DND-41 (cell line): ENCODE results near the gene BCL11B.
A peak's percentile ranks its signal among the peaks of the same experiment; 100 is the strongest.

Source experiments
- ATAC-seq: fragments of 200-7000 bp; cut with Tn5 transposase; 3 replicates; pipeline ENCODE4 v1.9.1; 2021; ENCODE audit warnings: low read depth; ENCODE audit not compliant: insufficient read depth
- DNase-seq: peaks from one replicate; pipeline ENCODE4 v3.0.0-alpha.2; 2020
- H2AFZ ChIP-seq: 2 replicates; pipeline ENCODE4 v1.6.0; 2012; ENCODE audit warnings: low read depth, low read length
- H3K27ac ChIP-seq: 2 replicates; pipeline ENCODE4 v1.5.1; 2012; ENCODE audit warnings: low read length, inconsistent platforms
- H3K27me3 ChIP-seq: fragments of 200-600 bp; sonication (generic); 2 replicates; pipeline ENCODE4 v1.6.0; 2012; ENCODE audit warnings: low read length, mild to moderate bottlenecking, inconsistent platforms; ENCODE audit not compliant: insufficient read depth, poor library complexity
- H3K36me3 ChIP-seq: 2 replicates; pipeline ENCODE4 v1.5.1; 2012; ENCODE audit warnings: low read length, inconsistent platforms; ENCODE audit not compliant: insufficient read depth
- H3K4me1 ChIP-seq: 2 replicates; pipeline ENCODE4 v1.5.1; 2012; ENCODE audit warnings: mild to moderate bottlenecking, low read length; ENCODE audit not compliant: insufficient read depth
- H3K4me2 ChIP-seq: 2 replicates; pipeline ENCODE4 v1.6.0; 2012; ENCODE audit warnings: mild to moderate bottlenecking, moderate library complexity, low read length, inconsistent platforms; ENCODE audit not compliant: insufficient read depth
- H3K4me3 ChIP-seq, 2 experiments: fragments of 200-600 bp in 1 of 2; shearing (Covaris generic) in 1 of 2; 2 replicates each; pipeline ENCODE4 v1.5.1; 2012 to 2016; ENCODE audit warnings: inconsistent platforms in 2 of 2, low read length in 2 of 2, mild to moderate bottlenecking in 2 of 2, low read depth in 1 of 2, moderate library complexity in 1 of 2
- H3K79me2 ChIP-seq: 2 replicates; pipeline ENCODE4 v1.6.0; 2012; ENCODE audit warnings: low read length, inconsistent platforms; ENCODE audit not compliant: insufficient read depth
- H3K9ac ChIP-seq: 2 replicates; pipeline ENCODE4 v1.6.0; 2012; ENCODE audit warnings: low read depth, mild to moderate bottlenecking, inconsistent platforms, low read length, moderate library complexity
- H3K9me3 ChIP-seq: 2 replicates; pipeline ENCODE4 v1.5.1; 2012; ENCODE audit warnings: low read length, moderate library complexity, mild to moderate bottlenecking, inconsistent platforms; ENCODE audit not compliant: insufficient read depth, severe bottlenecking
- H4K20me1 ChIP-seq: 2 replicates; pipeline ENCODE4 v1.6.0; 2012; ENCODE audit warnings: low read length; ENCODE audit not compliant: insufficient read depth
- EZH2 ChIP-seq: IDR thresholded peaks from 3 replicates; pipeline ENCODE4 v1.6.1; 2012; ENCODE audit warnings: borderline replicate concordance, low read depth, mild to moderate bottlenecking, moderate library complexity, low read length, inconsistent platforms; ENCODE audit not compliant: severe bottlenecking
- TF ChIP-seq, protein P1 (sequence below): IDR thresholded peaks from 2 replicates; pipeline ENCODE4 v1.5.1; 2012; ENCODE audit warnings: borderline replicate concordance, low read length, moderate library complexity, mild to moderate bottlenecking; ENCODE audit not compliant: poor library complexity, severe bottlenecking; ENCODE audit errors: extremely low read depth

Gene BCL11B

DNA sequence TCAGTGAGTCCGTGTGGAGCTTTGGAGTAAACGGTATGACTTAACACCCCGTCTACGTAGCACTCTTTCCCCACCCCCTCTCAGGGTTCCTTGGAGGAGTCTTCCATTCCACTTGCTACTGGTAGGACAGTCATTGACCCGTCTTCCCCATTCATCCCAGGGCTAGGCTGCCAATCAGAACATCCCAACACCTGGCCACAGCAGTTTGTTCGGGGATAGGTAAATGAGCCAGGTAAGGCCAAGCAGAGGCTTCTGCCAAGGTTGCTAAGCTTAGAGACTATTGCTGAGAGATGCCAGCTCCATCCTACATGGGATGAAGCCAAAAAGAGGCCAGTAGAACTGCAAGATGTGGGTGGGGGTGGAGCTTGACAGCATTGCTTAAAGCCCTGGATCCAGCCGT is 130.8 kb downstream of the BCL11B start:
- no peaks in the 10 kb centered on the region for H3K79me2 ChIP-seq
- H3K4me2 ChIP-seq: no peak overlapping the region
- no peaks in the 10 kb centered on the region for H3K9me3 ChIP-seq
- no peak overlapping the region for H3K4me3 ChIP-seq
- no peaks in the 10 kb centered on the region for H3K27me3 ChIP-seq
- no peaks in the 10 kb centered on the region for H4K20me1 ChIP-seq
- TF ChIP-seq, protein P1, sequence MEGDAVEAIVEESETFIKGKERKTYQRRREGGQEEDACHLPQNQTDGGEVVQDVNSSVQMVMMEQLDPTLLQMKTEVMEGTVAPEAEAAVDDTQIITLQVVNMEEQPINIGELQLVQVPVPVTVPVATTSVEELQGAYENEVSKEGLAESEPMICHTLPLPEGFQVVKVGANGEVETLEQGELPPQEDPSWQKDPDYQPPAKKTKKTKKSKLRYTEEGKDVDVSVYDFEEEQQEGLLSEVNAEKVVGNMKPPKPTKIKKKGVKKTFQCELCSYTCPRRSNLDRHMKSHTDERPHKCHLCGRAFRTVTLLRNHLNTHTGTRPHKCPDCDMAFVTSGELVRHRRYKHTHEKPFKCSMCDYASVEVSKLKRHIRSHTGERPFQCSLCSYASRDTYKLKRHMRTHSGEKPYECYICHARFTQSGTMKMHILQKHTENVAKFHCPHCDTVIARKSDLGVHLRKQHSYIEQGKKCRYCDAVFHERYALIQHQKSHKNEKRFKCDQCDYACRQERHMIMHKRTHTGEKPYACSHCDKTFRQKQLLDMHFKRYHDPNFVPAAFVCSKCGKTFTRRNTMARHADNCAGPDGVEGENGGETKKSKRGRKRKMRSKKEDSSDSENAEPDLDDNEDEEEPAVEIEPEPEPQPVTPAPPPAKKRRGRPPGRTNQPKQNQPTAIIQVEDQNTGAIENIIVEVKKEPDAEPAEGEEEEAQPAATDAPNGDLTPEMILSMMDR: no peak
- TF ChIP-seq EZH2: no peak
- H2AFZ ChIP-seq: no peak overlapping the region
- ATAC-seq: no peak
- no peak for DNase-seq
- H3K27ac ChIP-seq: no peak overlapping the region
- H3K36me3 ChIP-seq: no peaks in the 10 kb centered on the region
- peaks cover 6% of the 10 kb centered on the region for H3K4me1 ChIP-seq
- no peak overlapping the region for H3K9ac ChIP-seq

DNA sequence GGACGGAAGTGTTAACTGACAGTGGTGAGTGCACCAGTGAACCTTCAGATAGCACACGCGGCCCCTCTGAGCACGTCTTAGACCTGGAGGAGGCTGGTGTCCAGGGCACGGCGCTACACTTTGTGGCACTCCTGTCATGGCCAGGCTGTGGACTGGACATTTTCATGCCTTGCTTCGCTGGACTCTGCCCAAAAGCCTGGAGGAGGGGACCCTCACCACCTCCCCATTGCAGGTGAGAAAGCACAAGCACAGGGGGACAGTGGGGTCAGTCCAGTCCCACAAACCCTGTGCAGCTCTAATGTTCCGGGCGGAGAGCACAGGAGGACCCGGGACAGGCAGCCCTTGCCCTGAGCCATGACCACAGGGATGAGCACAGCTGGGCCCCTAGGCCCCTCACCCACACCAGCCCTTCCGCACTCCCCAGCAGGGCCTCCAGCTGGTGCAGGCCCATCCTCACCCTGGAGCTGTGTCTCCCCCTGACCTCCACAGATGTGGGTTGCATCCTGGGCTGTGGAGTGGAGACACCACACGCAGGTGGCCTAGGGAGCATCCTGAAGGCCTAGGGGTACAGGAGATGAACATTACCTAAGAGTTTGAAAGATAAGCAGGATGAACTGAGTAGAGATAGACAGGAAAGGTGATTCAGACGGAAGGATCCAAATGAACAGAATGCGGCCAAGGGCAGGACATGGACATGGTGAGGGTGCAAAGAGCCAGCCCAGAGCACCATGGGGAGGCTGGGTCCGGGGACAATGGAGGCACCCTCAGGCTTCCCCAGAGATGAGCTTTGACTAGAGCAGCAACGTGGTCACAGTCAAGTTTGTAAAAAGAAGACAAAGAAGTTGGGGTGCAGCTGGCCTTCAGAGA is 132.8 kb downstream of the BCL11B start:
- no peak for ATAC-seq
- H4K20me1 ChIP-seq: no peaks in the 10 kb centered on the region
- no peaks in the 10 kb centered on the region for H3K9me3 ChIP-seq
- H3K4me1 ChIP-seq: peaks cover 10% of the 10 kb centered on the region
- no peak for TF ChIP-seq EZH2
- TF ChIP-seq, protein P1: no peak
- no peaks in the 10 kb centered on the region for H3K79me2 ChIP-seq
- no peak overlapping the region for H2AFZ ChIP-seq
- no peak overlapping the region for H3K9ac ChIP-seq
- H3K27me3 ChIP-seq: no peaks in the 10 kb centered on the region
- H3K4me3 ChIP-seq: no peak overlapping the region
- no peaks in the 10 kb centered on the region for H3K36me3 ChIP-seq
- H3K27ac ChIP-seq: no peak overlapping the region
- no peak for DNase-seq
- no peak overlapping the region for H3K4me2 ChIP-seq

DNA sequence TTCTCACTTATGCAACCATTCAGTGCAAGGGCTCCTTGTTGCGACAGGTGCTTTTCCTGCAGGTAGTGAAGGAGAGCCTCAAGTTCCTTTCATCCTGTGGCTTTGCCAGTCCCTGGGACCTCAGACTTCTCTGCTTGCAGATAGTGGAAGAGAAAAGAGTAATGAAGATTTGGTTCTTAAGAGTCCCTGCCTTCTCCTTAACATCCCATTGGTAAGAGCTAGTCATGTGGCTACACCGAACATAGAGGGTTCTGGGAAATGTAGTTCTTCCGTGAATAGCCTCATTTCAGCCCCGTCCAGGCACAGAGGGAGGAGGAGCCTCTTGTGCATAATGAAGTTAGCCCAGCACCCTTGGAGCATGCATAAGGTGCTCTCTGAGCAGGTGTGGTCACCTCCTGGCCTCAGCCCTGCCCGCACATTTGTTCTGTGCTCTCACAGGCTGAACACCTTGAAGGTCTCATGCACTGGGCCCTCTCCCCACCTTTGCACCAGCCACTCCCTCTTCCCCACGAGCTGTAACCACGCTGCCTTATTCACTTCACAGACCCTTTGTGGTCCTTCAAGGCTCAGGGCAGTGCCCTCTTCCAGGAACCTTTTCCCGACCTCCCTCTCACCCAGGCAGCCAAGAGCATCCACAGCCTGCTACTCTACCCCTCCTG is 134.0 kb downstream of the BCL11B start:
- Histone ChIP-seq H3K27ac (no peak overlapping the region), H4K20me1 (no peaks in the 10 kb centered on the region), H3K79me2 (no peaks in the 10 kb centered on the region), H3K27me3 (no peaks in the 10 kb centered on the region), H3K9me3 (no peaks in the 10 kb centered on the region), H3K36me3 (no peaks in the 10 kb centered on the region), H3K4me1 (peaks cover 12% of the 10 kb centered on the region), H3K4me3 (no peak overlapping the region), H3K4me2 (no peak overlapping the region), H3K9ac (no peak overlapping the region), H2AFZ (no peak overlapping the region)
- DNase-seq: no peak
- ATAC-seq: peak; percentile 65
- TF ChIP-seq EZH2: no peak
- TF ChIP-seq, protein P1: no peak
